Midbrain (tissue), 1 donor: ENCODE measurements around the gene NTRK1.

Source experiments
- DNase-seq: peaks from one replicate; lab custom pipeline; 2025; lab: John Stamatoyannopoulos, UW

NTRK1 gene

GRCh38 chr1:156857532-156857931 lies 3.1 kb upstream of the NTRK1 start:
- no peak for DNase-seq

GRCh38 chr1:156858555-156858956 lies 2.1 kb upstream of the NTRK1 start:
- DNase-seq: no peak

- DNase-seq: no peak
These were observed 1.6 kb upstream of the NTRK1 start, which contains the start of gene INSRR for GRCh38 chr1:156858959-156859522. Gene INSRR, minus strand, starts transcription at chr1:156859117. Its CDS starts 496 bp downstream, at chr1:156858621.

- no peak for DNase-seq
These were observed 1.0 kb upstream of the NTRK1 start for GRCh38 chr1:156859523-156860112.

GRCh38 chr1:156860113-156860627 lies 495 bp upstream of the NTRK1 start:
- peak; percentile 55 for DNase-seq

- DNase-seq: no peak
These were observed 1.9 kb downstream of the NTRK1 start for GRCh38 chr1:156862584-156862983.

GRCh38 chr1:156862997-156863599 lies 2.4 kb downstream of the NTRK1 start:
- DNase-seq: no peak

- no peak for DNase-seq
These were observed 3.0 kb downstream of the NTRK1 start for GRCh38 chr1:156863631-156864030.

GRCh38 chr1:156864796-156865195 lies 4.1 kb downstream of the NTRK1 start:
- DNase-seq: no peak

GRCh38 chr1:156865258-156865657 lies 4.6 kb downstream of the NTRK1 start:
- DNase-seq: no peak

GRCh38 chr1:156865865-156866248 lies 5.2 kb downstream of the NTRK1 start:
- DNase-seq: no peak

GRCh38 chr1:156866249-156866909 lies 5.7 kb downstream of the NTRK1 start:
- DNase-seq: no peak

GRCh38 chr1:156868341-156868740 lies 7.7 kb downstream of the NTRK1 start:
- no peak for DNase-seq

GRCh38 chr1:156869455-156869854 lies 8.8 kb downstream of the NTRK1 start:
- DNase-seq: no peak

GRCh38 chr1:156873659-156874058 lies 13.0 kb downstream of the NTRK1 start:
- DNase-seq: no peak

GRCh38 chr1:156874142-156874541 lies 13.5 kb downstream of the NTRK1 start:
- DNase-seq: no peak

GRCh38 chr1:156874572-156875340 lies 14.1 kb downstream of the NTRK1 start:
- DNase-seq: no peak

- DNase-seq: no peak
These were observed 14.6 kb downstream of the NTRK1 start for GRCh38 chr1:156875341-156875615.

GRCh38 chr1:156876281-156876680 lies 15.6 kb downstream of the NTRK1 start:
- DNase-seq: no peak

- no peak for DNase-seq
These were observed 16.9 kb downstream of the NTRK1 start for GRCh38 chr1:156877433-156878170.

- no peak for DNase-seq
These were observed 19.2 kb downstream of the NTRK1 start for GRCh38 chr1:156879876-156880275.

- no peak for DNase-seq
These were observed 19.8 kb downstream of the NTRK1 start for GRCh38 chr1:156880473-156880872.
